Measurements from ENCODE around the gene CNTN4. TPM values are rescaled to one million over a fixed set of nuclear protein-coding genes. Genes with fewer than 3 reads are reported as not detected.

CNTN4 gene
- total RNA-seq, 6 experiments from 2014 or later: 1.5 to 3.9 (median 1.7) TPM

DNA sequence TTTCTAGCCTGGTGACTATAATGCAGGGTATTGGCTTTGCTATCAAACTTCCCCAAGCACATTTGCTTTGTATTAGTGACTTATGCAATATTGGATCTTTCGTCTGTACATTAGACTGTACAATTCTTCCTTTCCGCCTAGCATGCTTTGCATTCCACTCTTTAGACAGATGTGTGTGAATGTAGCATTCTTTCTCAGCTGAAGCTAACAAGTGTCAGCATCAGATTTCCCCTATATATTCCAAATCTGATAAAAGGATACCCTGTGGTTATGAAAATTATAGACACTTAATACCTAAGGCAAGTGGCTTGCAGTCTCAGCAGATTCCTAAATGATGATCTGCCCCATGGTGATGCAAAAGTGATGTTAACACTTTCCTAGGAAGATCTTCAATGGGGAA is 360.1 kb downstream of the CNTN4 start:
- no peak overlapping the region for H3K4me3 ChIP-seq
- H3K4me1 ChIP-seq: no peaks in the 10 kb centered on the region
- no peak for ATAC-seq
- DNase-seq: no peak
- no peaks in the 10 kb centered on the region for H3K27me3 ChIP-seq
- H3K9me3 ChIP-seq: no peaks in the 10 kb centered on the region
- intact Hi-C loops (cut with DNase I): no loop called here
- TF ChIP-seq, protein P1, sequence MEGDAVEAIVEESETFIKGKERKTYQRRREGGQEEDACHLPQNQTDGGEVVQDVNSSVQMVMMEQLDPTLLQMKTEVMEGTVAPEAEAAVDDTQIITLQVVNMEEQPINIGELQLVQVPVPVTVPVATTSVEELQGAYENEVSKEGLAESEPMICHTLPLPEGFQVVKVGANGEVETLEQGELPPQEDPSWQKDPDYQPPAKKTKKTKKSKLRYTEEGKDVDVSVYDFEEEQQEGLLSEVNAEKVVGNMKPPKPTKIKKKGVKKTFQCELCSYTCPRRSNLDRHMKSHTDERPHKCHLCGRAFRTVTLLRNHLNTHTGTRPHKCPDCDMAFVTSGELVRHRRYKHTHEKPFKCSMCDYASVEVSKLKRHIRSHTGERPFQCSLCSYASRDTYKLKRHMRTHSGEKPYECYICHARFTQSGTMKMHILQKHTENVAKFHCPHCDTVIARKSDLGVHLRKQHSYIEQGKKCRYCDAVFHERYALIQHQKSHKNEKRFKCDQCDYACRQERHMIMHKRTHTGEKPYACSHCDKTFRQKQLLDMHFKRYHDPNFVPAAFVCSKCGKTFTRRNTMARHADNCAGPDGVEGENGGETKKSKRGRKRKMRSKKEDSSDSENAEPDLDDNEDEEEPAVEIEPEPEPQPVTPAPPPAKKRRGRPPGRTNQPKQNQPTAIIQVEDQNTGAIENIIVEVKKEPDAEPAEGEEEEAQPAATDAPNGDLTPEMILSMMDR (IDR thresholded peaks at IDR 0.05): no peak
- no peak for TF ChIP-seq POLR2A (IDR thresholded peaks at IDR 0.05)
- no peak overlapping the region for H3K27ac ChIP-seq
- H3K36me3 ChIP-seq: no peaks in the 10 kb centered on the region
- WGBS (ENCODE audit: insufficient coverage, low coverage, low lambda C conversion rate, missing lambda C conversion rate): 48% methylated on average over 2 of the region's 2 CpGs

DNA sequence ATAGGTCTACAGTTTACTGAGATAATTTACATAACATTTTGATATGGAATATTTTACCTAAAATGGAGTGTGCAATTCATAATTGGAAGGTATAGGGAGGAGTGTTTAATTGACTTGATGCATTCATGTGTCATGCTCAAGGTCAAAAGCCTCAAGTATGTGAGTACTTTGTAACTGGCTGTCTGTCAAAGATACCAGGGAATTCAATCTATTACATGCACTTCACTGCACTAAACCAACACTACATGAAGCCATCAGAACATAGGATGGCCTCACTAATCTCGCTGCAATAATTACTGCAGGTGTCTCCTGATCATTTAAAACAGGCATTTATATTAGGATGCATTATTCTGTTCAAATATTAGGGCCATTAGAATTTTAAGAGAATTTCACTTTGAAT is 367.2 kb downstream of the CNTN4 start:
- no peaks in the 10 kb centered on the region for H3K9me3 ChIP-seq
- DNase-seq (no peak), ATAC-seq (no peak)
- no peaks in the 10 kb centered on the region for H3K36me3 ChIP-seq
- H3K4me3 ChIP-seq: no peak overlapping the region
- no peaks in the 10 kb centered on the region for H3K27me3 ChIP-seq
- H3K27ac ChIP-seq: no peak overlapping the region
- no peaks in the 10 kb centered on the region for H3K4me1 ChIP-seq
- 13% methylated on average over 1 of the region's 1 CpG for WGBS (ENCODE audit: insufficient coverage, low coverage, low lambda C conversion rate, missing lambda C conversion rate)
- TF ChIP-seq, protein P1 (IDR thresholded peaks at IDR 0.05): no peak
- no peak for TF ChIP-seq POLR2A (IDR thresholded peaks at IDR 0.05)
- intact Hi-C loops (cut with DNase I): no loop called here

DNA sequence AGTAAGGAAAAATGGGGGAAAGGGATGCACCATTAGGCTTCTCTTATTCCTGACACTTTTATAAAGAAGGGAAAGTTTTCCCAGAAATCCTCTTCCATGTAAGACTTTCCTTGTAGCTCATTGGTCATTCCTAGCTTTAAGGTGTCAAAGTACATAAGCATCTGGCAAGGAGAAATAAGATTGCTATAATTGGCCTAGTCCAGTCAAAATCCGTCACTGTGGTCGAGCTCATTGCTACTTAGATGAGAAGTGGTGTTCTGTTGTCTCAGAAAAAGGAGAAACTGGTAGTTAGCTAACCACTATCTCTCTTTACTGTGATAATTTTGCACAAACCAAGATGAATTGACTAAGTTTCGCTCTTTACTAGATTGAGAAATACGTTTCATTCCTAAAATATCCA is 370.1 kb downstream of the CNTN4 start:
- H3K27ac ChIP-seq: no peak overlapping the region
- ATAC-seq: no peak
- no peaks in the 10 kb centered on the region for H3K36me3 ChIP-seq
- H3K9me3 ChIP-seq: no peaks in the 10 kb centered on the region
- no peak for DNase-seq
- no peaks in the 10 kb centered on the region for H3K4me1 ChIP-seq
- intact Hi-C loops (cut with DNase I): no loop called here
- 37% methylated on average over 4 of the region's 4 CpGs for WGBS (ENCODE audit: insufficient coverage, low coverage, low lambda C conversion rate, missing lambda C conversion rate)
- no peaks in the 10 kb centered on the region for H3K27me3 ChIP-seq
- TF ChIP-seq, protein P1 (IDR thresholded peaks at IDR 0.05): no peak
- no peak for TF ChIP-seq POLR2A (IDR thresholded peaks at IDR 0.05)
- H3K4me3 ChIP-seq: no peak overlapping the region

DNA sequence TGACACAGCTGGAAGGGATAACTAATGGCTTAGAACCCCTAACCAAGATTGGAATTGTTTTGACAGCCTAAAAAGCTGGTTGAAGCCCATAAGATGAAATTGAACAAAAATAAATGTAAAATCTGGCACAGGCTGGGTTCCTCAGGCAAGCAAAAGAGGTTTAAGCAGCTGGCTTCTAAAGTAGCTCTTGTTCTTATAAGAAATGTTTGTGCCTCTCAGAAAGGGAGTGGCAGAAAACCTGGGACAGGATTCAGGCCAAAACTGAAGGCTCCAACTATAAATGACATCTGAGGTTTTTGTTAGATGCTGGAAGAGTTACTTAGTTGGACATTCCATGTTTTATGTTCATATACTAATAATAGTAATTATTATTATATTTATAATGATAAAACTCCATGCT is 378.3 kb downstream of the CNTN4 start:
- Histone ChIP-seq H3K9me3 (no peaks in the 10 kb centered on the region), H3K27me3 (no peaks in the 10 kb centered on the region), H3K36me3 (no peaks in the 10 kb centered on the region), H3K27ac (no peak overlapping the region), H3K4me3 (no peak overlapping the region), H3K4me1 (no peaks in the 10 kb centered on the region)
- intact Hi-C loops (cut with DNase I): no loop called here
- DNase-seq (no peak), ATAC-seq (no peak)
- TF ChIP-seq, protein P1 (IDR thresholded peaks at IDR 0.05): no peak
- TF ChIP-seq POLR2A (IDR thresholded peaks at IDR 0.05): no peak

DNA sequence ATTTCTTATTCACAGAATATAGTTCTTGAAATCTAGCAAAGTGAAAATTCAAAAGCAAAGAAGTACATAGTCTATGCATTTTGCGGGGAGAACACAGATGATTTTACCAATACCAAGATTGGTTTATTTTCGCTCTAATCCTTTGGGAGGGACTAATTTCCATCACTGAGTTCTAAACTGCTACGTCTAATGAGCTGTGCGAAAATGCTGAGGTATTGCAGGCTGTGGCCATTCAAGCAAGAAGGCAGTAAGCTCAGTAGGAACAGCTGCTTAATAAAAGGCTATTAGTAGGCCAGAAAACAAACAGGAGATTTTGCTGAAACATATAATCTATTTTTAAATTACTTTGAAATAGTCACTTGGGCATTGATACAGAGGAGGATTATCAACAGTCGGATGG is 379.0 kb downstream of the CNTN4 start:
- Histone ChIP-seq H3K36me3 (no peaks in the 10 kb centered on the region), H3K27ac (no peak overlapping the region), H3K4me1 (no peaks in the 10 kb centered on the region), H3K9me3 (no peaks in the 10 kb centered on the region), H3K4me3 (no peak overlapping the region), H3K27me3 (no peaks in the 10 kb centered on the region)
- no peak for DNase-seq
- no peak for ATAC-seq
- WGBS (ENCODE audit: insufficient coverage, low coverage, low lambda C conversion rate, missing lambda C conversion rate): 53% methylated on average over 5 of the region's 5 CpGs
- TF ChIP-seq POLR2A (IDR thresholded peaks at IDR 0.05): no peak
- TF ChIP-seq, protein P1 (IDR thresholded peaks at IDR 0.05): no peak
- intact Hi-C loops (cut with DNase I): no loop called here

Measured in right lobe of liver (tissue), 6 donors.